A549 (cell line): ENCODE results near the gene ALPP. TPM values are rescaled to one million over a fixed set of nuclear protein-coding genes. Genes with fewer than 3 reads are reported as not detected.

ENCODE experiments used
- ATAC-seq, 2 experiments: fragments of 200-7000 bp in 1 of 2; fragments of >200 bp in 1 of 2; cut with Nextera tagmentation in 1 of 2; cut with Tn5 transposase in 1 of 2; 3 replicates each; pipeline versions ENCODE4 v1.8.0 to v1.9.1; 2018 to 2020; ENCODE audit warnings: mild to moderate bottlenecking in 1 of 2, moderate library complexity in 1 of 2
- CTCF ChIA-PET: fragments of 300-600 bp; sonication (Branson Sonifier 250); formaldehyde crosslinking; extraction: SDS; loops from one replicate; lab custom pipeline; 2021; ENCODE audit warnings: antibody characterized with exemption, inconsistent platforms; lab: Yijun Ruan, JAX
- POLR2A ChIA-PET: fragments of 350-600 bp; formaldehyde crosslinking; extraction: SDS; loops from one replicate; lab custom pipeline; 2021; ENCODE audit warnings: antibody characterized with exemption, inconsistent platforms; lab: Yijun Ruan, JAX
- DNase-seq, 2 experiments: peaks; one replicate each; pipeline versions ENCODE4 v3.0.0 to v3.0.0-alpha.2; 2011 to 2016; ENCODE audit warnings: low read depth in 1 of 2, low spot score in 1 of 2
- FAIRE-seq: peaks from 2 replicates; lab custom pipeline; 2011; peaks lifted over from hg19 to GRCh38; lab: Jason Lieb, UNC
- H3K27ac ChIP-seq, 2 experiments: fragments of >200 bp; sonication (Bioruptor Twin); formaldehyde crosslinking; 3 replicates each; pipeline ENCODE4 v1.5.1; 2016 to 2017
- H3K4me1 ChIP-seq: fragments of >200 bp; sonication (Bioruptor Twin); formaldehyde crosslinking; 3 replicates; pipeline ENCODE4 v1.6.1; 2016
- H3K4me2 ChIP-seq: fragments of >200 bp; sonication (Bioruptor Twin); formaldehyde crosslinking; 3 replicates; pipeline ENCODE4 v1.6.1; 2016
- H3K4me3 ChIP-seq: fragments of >200 bp; sonication (Bioruptor Twin); formaldehyde crosslinking; 3 replicates; pipeline ENCODE4 v1.5.1; 2016
- H3K9me3 ChIP-seq: fragments of >200 bp; sonication (Bioruptor Twin); formaldehyde crosslinking; 3 replicates; pipeline ENCODE4 v1.6.1; 2016
- BCL3 ChIP-seq: fragments of >200 bp; sonication (Bioruptor Twin); formaldehyde crosslinking; IDR thresholded peaks from 3 replicates; pipeline ENCODE4 v1.6.1; 2016
- BHLHE40 ChIP-seq: IDR thresholded peaks from 2 replicates; pipeline ENCODE4 v1.6.1; 2012; ENCODE audit warnings: low read depth, low read length, inconsistent platforms
- CBX2 ChIP-seq: fragments of 200-600 bp; sonication (generic); IDR thresholded peaks from 2 replicates; pipeline ENCODE4 v1.6.1; 2016; ENCODE audit warnings: low read depth, mild to moderate bottlenecking, borderline replicate concordance
- CBX8 ChIP-seq: fragments of 200-600 bp; sonication (generic); IDR thresholded peaks from 2 replicates; pipeline ENCODE4 v1.6.1; 2016
- E2F6 ChIP-seq: IDR thresholded peaks from 2 replicates; pipeline ENCODE4 v1.6.1; 2012; ENCODE audit warnings: low read depth, borderline replicate concordance
- FOXS1 ChIP-seq: fragments of 250-450 bp; sonication (Bioruptor Pico); IDR thresholded peaks from 2 replicates; pipeline ENCODE4 v1.5.0; 2020; ENCODE audit warnings: mild to moderate bottlenecking, moderate library complexity
- HDAC2 ChIP-seq: fragments of 200-600 bp; sonication (generic); IDR thresholded peaks from 2 replicates; pipeline ENCODE4 v1.6.1; 2016
- HEYL ChIP-seq: fragments of 250-450 bp; sonication (Bioruptor Pico); IDR thresholded peaks from 2 replicates; pipeline ENCODE4 v1.8.0; 2021; ENCODE audit warnings: mild to moderate bottlenecking, moderate library complexity
- KDM1A ChIP-seq: fragments of 200-600 bp; sonication (generic); IDR thresholded peaks from 2 replicates; pipeline ENCODE4 v1.6.1; 2016; ENCODE audit warnings: low read depth, mild to moderate bottlenecking
- MAX ChIP-seq: IDR thresholded peaks from 2 replicates; pipeline ENCODE4 v1.6.1; 2012
- MYC ChIP-seq: IDR thresholded peaks from 2 replicates; pipeline ENCODE4 v1.6.1; 2012; ENCODE audit warnings: mild to moderate bottlenecking, inconsistent platforms, low read length, improper control_type of control experiment, borderline replicate concordance
- NR3C1 ChIP-seq: fragments of >200 bp; sonication (Bioruptor Twin); formaldehyde crosslinking; IDR thresholded peaks from 3 replicates; pipeline ENCODE4 v1.6.1; 2017
- PBX3 ChIP-seq: IDR thresholded peaks from 2 replicates; pipeline ENCODE4 v1.6.1; 2012
- PHF8 ChIP-seq: fragments of 200-600 bp; sonication (generic); IDR thresholded peaks from 2 replicates; pipeline ENCODE4 v1.6.1; 2016; ENCODE audit warnings: low read depth, mild to moderate bottlenecking, antibody characterized with exemption, moderate library complexity, borderline replicate concordance
- POLR2AphosphoS2 ChIP-seq: conservative IDR thresholded peaks from 2 replicates; pipeline ENCODE4 v1.6.1; 2012; ENCODE audit warnings: low read length, improper control_type of control experiment, inconsistent platforms
- RAD21 ChIP-seq, 2 experiments: fragments of >200 bp in 1 of 2; sonication (Bioruptor Twin) in 1 of 2; formaldehyde crosslinking in 1 of 2; IDR thresholded peaks in 1 of 2; conservative IDR thresholded peaks in 1 of 2; 2 replicates in 1 of 2; 3 replicates in 1 of 2; pipeline ENCODE4 v1.6.1; 2012 to 2018; ENCODE audit warnings: inconsistent platforms in 1 of 2
- RCOR1 ChIP-seq: fragments of 150-350 bp; IDR thresholded peaks from 2 replicates; pipeline ENCODE4 v1.6.1; 2014; ENCODE audit warnings: antibody characterized with exemption, low read length, low read depth
- RFX5 ChIP-seq: fragments of 450-650 bp; IDR thresholded peaks from 2 replicates; pipeline ENCODE4 v1.7.1; 2014; ENCODE audit warnings: antibody characterized with exemption, mild to moderate bottlenecking, moderate library complexity
- SREBF2 ChIP-seq: fragments of 450-650 bp; IDR thresholded peaks from 2 replicates; pipeline ENCODE4 v1.6.1; 2014; ENCODE audit warnings: mild to moderate bottlenecking, moderate library complexity
- TFCP2L1 ChIP-seq: fragments of 250-450 bp; sonication (Bioruptor Pico); IDR thresholded peaks from 2 replicates; pipeline ENCODE4 v1.5.0; 2021; ENCODE audit warnings: mild to moderate bottlenecking
- ZNF302 ChIP-seq: fragments of 250-450 bp; sonication (Bioruptor Pico); IDR thresholded peaks from 2 replicates; pipeline ENCODE4 v1.9.0; 2021; ENCODE audit warnings: inconsistent platforms, mild to moderate bottlenecking, moderate library complexity
- ZSCAN20 ChIP-seq: fragments of 250-450 bp; sonication (Bioruptor Pico); IDR thresholded peaks from 2 replicates; pipeline ENCODE4 v1.8.0; 2022; ENCODE audit warnings: mild to moderate bottlenecking, moderate library complexity
- WGBS: methylation state at CpG from one replicate; pipeline ENCODE4 v1.1.6; 2017; ENCODE audit errors: missing lambda C conversion rate; 5-methylcytosine and 5-hydroxymethylcytosine counted together
- polyA plus RNA-seq, 4 experiments: library from polyadenylated mRNA; depleted of rRNA in 3 of 4; stranded (reverse); fragments of >200 nt; fragmentation: RNase III in 1 of 4; extraction: RNeasy Plus Mini Kit Qiagen cat#74134 plus additional on column Dnase treatment in 1 of 4; gene quantifications; 2 replicates in 3 of 4; 3 replicates in 1 of 4; pipeline ENCODE4 v1.2.3, GENCODE V29; 2011 to 2017
- TF ChIP-seq, protein P1 (sequence below): fragments of 250-450 bp; sonication (Bioruptor Pico); IDR thresholded peaks from 2 replicates; pipeline ENCODE4 v1.5.0; 2020; ENCODE audit warnings: low read depth, mild to moderate bottlenecking, moderate library complexity
- TF ChIP-seq, protein P2 (sequence below): fragments of 150-350 bp; IDR thresholded peaks from 2 replicates; pipeline ENCODE4 v1.6.1; 2014; ENCODE audit warnings: low read depth, mild to moderate bottlenecking, low read length
- TF ChIP-seq, protein P3 (sequence below): fragments of 250-450 bp; sonication (Bioruptor Pico); IDR thresholded peaks from 2 replicates; pipeline ENCODE4 v1.5.0; 2021; ENCODE audit warnings: mild to moderate bottlenecking, moderate library complexity, borderline replicate concordance

ALPP gene
- polyA plus RNA-seq, 2 of the 4 experiments (the other 2 are of a cell fraction): 0.10 to 0.31 TPM

GRCh38 chr2:232376713-232377112 is 1.8 kb upstream of the ALPP start (continued):
- TF ChIP-seq RCOR1 (no peak), NR3C1 (no peak), BHLHE40 (no peak), FOXS1 (no peak), ZNF302 (CRISPR knock-in tag) (no peak), PBX3 (no peak), RAD21 (conservative IDR thresholded peaks at IDR 0.05 in 1 of 2, IDR thresholded peaks at IDR 0.05 in 1 of 2) (no peak)
- TF ChIP-seq, protein P1, sequence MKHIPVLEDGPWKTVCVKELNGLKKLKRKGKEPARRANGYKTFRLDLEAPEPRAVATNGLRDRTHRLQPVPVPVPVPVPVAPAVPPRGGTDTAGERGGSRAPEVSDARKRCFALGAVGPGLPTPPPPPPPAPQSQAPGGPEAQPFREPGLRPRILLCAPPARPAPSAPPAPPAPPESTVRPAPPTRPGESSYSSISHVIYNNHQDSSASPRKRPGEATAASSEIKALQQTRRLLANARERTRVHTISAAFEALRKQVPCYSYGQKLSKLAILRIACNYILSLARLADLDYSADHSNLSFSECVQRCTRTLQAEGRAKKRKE: no peak
- TF ChIP-seq, all 56 proteins: peak for 0

DNA sequence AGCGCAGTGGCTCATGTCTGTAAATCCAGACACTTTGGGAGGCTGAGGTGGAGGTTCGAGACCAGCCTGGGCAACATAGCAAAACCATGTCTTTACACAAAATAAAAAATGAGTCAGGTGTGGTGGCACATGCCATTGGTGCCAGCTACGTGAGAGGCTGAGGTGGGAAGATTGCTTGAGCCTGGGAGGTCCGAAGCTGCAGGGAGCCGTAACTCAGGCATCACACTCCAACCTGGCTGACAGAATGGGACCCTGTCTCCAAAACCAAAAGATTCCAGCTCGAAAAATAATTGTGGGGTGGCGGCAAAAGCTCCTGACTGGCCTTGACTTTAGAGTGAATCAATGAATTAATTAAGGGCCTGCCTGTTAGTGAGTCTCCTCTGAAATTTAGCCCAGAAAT is 1.2 kb upstream of the ALPP start:
- H3K4me1 ChIP-seq: peaks cover 8% of the 10 kb centered on the region
- ChIA-PET CTCF (interaction anchor here (1.1 to 3.6 kb wide), 4 partner anchors 9 to 477 kb away, joined by 3 to 15 read pairs (median 4); no protein-coding TSS in a partner anchor), POLR2A (no interaction called here)
- WGBS: 83% methylated on average over 7 of the region's 7 CpGs
- DNase-seq: no peak
- no peak for FAIRE-seq
- ATAC-seq: no peak
- H3K9me3 ChIP-seq: no peaks in the 10 kb centered on the region
- no peak overlapping the region; a peak in 1 of 6 replicates for H3K27ac ChIP-seq
- no peak overlapping the region for H3K4me3 ChIP-seq
- no peak overlapping the region for H3K4me2 ChIP-seq
- TF ChIP-seq PHF8 (no peak), HEYL (CRISPR knock-in tag) (no peak), MAX (no peak)
- TF ChIP-seq, protein P2, sequence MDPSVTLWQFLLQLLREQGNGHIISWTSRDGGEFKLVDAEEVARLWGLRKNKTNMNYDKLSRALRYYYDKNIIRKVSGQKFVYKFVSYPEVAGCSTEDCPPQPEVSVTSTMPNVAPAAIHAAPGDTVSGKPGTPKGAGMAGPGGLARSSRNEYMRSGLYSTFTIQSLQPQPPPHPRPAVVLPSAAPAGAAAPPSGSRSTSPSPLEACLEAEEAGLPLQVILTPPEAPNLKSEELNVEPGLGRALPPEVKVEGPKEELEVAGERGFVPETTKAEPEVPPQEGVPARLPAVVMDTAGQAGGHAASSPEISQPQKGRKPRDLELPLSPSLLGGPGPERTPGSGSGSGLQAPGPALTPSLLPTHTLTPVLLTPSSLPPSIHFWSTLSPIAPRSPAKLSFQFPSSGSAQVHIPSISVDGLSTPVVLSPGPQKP: no peak
- TF ChIP-seq, protein P3, sequence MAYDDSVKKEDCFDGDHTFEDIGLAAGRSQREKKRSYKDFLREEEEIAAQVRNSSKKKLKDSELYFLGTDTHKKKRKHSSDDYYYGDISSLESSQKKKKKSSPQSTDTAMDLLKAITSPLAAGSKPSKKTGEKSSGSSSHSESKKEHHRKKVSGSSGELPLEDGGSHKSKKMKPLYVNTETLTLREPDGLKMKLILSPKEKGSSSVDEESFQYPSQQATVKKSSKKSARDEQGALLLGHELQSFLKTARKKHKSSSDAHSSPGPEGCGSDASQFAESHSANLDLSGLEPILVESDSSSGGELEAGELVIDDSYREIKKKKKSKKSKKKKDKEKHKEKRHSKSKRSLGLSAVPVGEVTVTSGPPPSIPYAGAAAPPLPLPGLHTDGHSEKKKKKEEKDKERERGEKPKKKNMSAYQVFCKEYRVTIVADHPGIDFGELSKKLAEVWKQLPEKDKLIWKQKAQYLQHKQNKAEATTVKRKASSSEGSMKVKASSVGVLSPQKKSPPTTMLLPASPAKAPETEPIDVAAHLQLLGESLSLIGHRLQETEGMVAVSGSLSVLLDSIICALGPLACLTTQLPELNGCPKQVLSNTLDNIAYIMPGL: no peak

DNA sequence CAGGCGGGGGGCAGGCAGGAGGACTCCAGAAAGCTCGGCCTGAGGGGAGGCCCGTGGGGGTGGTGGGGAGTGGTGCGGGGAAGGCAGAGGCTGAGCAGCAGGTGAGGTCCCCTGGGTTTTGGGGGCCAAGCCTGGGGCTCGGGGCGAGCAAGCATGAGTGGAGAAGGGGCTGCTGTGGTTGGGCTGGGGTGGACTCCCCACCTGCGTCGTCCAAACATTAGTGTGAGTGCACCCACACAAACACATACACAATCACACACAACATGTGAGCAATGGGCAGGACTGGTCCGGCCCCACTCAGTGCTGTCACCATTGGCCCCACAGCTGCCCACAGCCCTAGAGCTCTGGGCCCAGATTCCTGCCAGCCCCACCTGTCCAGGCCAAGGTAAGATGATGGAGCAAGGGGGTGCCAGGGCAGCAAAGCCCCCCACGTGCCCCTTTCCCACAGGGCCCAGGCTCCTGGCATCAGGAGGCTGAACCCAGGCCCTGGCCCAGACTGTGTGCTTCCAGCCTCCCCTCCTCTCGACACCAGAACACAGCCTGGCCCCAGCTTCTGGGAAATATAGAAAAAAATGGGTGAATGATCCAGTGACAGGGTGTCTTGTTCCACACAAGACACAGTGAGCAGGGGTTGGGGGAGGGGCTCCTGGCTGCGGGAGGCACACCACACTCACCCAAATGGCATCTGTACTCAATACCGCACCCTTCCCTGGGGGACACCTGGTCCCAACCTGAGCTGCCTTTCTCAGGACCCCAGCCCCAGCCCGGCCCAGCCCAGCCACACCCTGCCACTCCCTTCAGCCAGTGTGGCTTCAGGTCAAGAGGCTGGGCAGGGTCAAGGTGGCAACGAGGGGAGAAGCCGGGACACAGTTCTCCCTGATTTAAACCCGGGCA is 463 bp upstream of the ALPP start:
- peak in 1 of 2 experiments; percentile 25; a peak in 2 of 6 replicates for ATAC-seq
- Histone ChIP-seq H3K4me3 (no peak overlapping the region), H3K4me1 (peaks cover 8% of the 10 kb centered on the region), H3K27ac (peak overlapping the region in 1 of 2 experiments; percentile 15; a peak in 2 of 6 replicates), H3K9me3 (no peaks in the 10 kb centered on the region), H3K4me2 (no peak overlapping the region)
- DNase-seq: no peak
- 64% methylated on average over 6 of the region's 17 CpGs for WGBS
- no peak for FAIRE-seq
- ChIA-PET POLR2A (no interaction called here), CTCF (interaction anchor here (1.4 to 3.6 kb wide), 2 partner anchors 12 to 15 kb away, joined by 5 to 15 read pairs; no protein-coding TSS in a partner anchor)
- no peak for TF ChIP-seq RFX5
- no peak for TF ChIP-seq E2F6
- TF ChIP-seq KDM1A: no peak
- TF ChIP-seq CBX2: no peak
- TF ChIP-seq HDAC2: no peak
- no peak for TF ChIP-seq SREBF2
- TF ChIP-seq BCL3: no peak
- TF ChIP-seq MAX: no peak
- no peak for TF ChIP-seq ZSCAN20 (CRISPR knock-in tag)
- no peak for TF ChIP-seq TFCP2L1 (CRISPR knock-in tag)
- TF ChIP-seq, protein P2: no peak
- TF ChIP-seq MYC: no peak
- no peak for TF ChIP-seq CBX8
- no peak for TF ChIP-seq POLR2AphosphoS2
- no peak for TF ChIP-seq RAD21 (conservative IDR thresholded peaks at IDR 0.05 in 1 of 2, IDR thresholded peaks at IDR 0.05 in 1 of 2)
